HepG2 (cell line): ENCODE measurements around the gene GPR25. TPM values are rescaled to one million over a fixed set of nuclear protein-coding genes. Genes with fewer than 3 reads are reported as not detected.
A peak's percentile ranks its signal among the peaks of the same experiment; 100 is the strongest.

Experiments
- CEBPG ChIP-seq: IDR thresholded peaks from 2 replicates; pipeline ENCODE4 v1.6.1; 2016
- GABPB1 ChIP-seq: IDR thresholded peaks from 2 replicates; pipeline ENCODE4 v1.6.1; 2016; ENCODE audit warnings: mild to moderate bottlenecking, missing genetic modification reagents, moderate library complexity, missing compliant biosample characterization
- HDAC1 ChIP-seq: sonication (generic); formaldehyde crosslinking; IDR thresholded peaks from 2 replicates; pipeline ENCODE4 v1.5.1; 2020; ENCODE audit warnings: mild to moderate bottlenecking, missing genetic modification reagents
- HOXA3 ChIP-seq: sonication (generic); formaldehyde crosslinking; IDR thresholded peaks from 2 replicates; pipeline ENCODE4 v1.5.0; 2020; ENCODE audit warnings: missing genetic modification reagents
- KDM6A ChIP-seq: IDR thresholded peaks from 2 replicates; pipeline ENCODE4 v1.6.1; 2016; ENCODE audit warnings: low read depth
- MAZ ChIP-seq, 2 experiments: sonication (generic) in 1 of 2; formaldehyde crosslinking in 1 of 2; IDR thresholded peaks; 2 replicates each; pipeline versions ENCODE4 v1.5.0 to v1.6.1; 2012 to 2020; ENCODE audit warnings: low read depth in 2 of 2, mild to moderate bottlenecking in 2 of 2, borderline replicate concordance in 1 of 2, improper control_type of control experiment in 1 of 2, low read length in 1 of 2, missing genetic modification reagents in 1 of 2, moderate library complexity in 1 of 2
- NFKBIZ ChIP-seq: IDR thresholded peaks from 2 replicates; pipeline ENCODE4 v1.6.1; 2018; ENCODE audit warnings: missing genetic modification reagents, missing compliant biosample characterization
- POGZ ChIP-seq: sonication (generic); formaldehyde crosslinking; IDR thresholded peaks from 2 replicates; pipeline ENCODE4 v1.4.0; 2020; ENCODE audit warnings: mild to moderate bottlenecking, missing genetic modification reagents
- RXRB ChIP-seq: IDR thresholded peaks from 2 replicates; pipeline ENCODE4 v1.6.1; 2016; ENCODE audit warnings: borderline replicate concordance, missing genetic modification reagents, missing compliant biosample characterization
- SOX13 ChIP-seq, 3 experiments: fragments of 450-650 bp in 1 of 3; sonication (generic) in 1 of 3; formaldehyde crosslinking in 1 of 3; IDR thresholded peaks in 2 of 3; conservative IDR thresholded peaks in 1 of 3; 2 replicates each; pipeline versions ENCODE4 v1.5.0 to v1.6.1; 2016 to 2020; ENCODE audit warnings: antibody characterized with exemption in 1 of 3, mild to moderate bottlenecking in 1 of 3, missing compliant biosample characterization in 1 of 3, missing genetic modification reagents in 1 of 3, moderate library complexity in 1 of 3
- SPEN ChIP-seq: sonication (generic); formaldehyde crosslinking; IDR thresholded peaks from 2 replicates; pipeline ENCODE4 v1.5.1; 2020; ENCODE audit warnings: low read depth, mild to moderate bottlenecking, missing genetic modification reagents
- TFDP1 ChIP-seq: IDR thresholded peaks from 2 replicates; pipeline ENCODE4 v1.6.1; 2016; ENCODE audit warnings: missing compliant biosample characterization, missing genetic modification reagents, borderline replicate concordance
- ZEB1 ChIP-seq: IDR thresholded peaks from 2 replicates; pipeline ENCODE4 v1.6.1; 2012; ENCODE audit warnings: mild to moderate bottlenecking, low read depth, inconsistent platforms; ENCODE audit not compliant: insufficient replicate concordance
- ZNF362 ChIP-seq: sonication (generic); formaldehyde crosslinking; IDR thresholded peaks from 2 replicates; pipeline ENCODE4 v1.4.0; 2020; ENCODE audit warnings: missing genetic modification reagents, mild to moderate bottlenecking, borderline replicate concordance
- ZNF552 ChIP-seq: sonication (generic); formaldehyde crosslinking; IDR thresholded peaks from 2 replicates; pipeline ENCODE4 v1.9.0; 2022; ENCODE audit warnings: missing genetic modification reagents, mild to moderate bottlenecking, borderline replicate concordance
- ZSCAN25 ChIP-seq: sonication (generic); formaldehyde crosslinking; IDR thresholded peaks from 2 replicates; pipeline ENCODE4 v1.8.0; 2022; ENCODE audit warnings: mild to moderate bottlenecking, missing genetic modification reagents
- polyA plus RNA-seq, 8 experiments: library from polyadenylated mRNA; depleted of rRNA in 3 of 8; stranded (reverse) in 7 of 8; unstranded in 1 of 8; fragments of >200 nt; fragmentation: Illumina TruSeq in 4 of 8; extraction: Trizol in 4 of 8; gene quantifications; 2 replicates each; pipeline versions ENCODE4 v1.2.1 to v1.2.3, GENCODE V29; 2011 to 2016; ENCODE audit warnings: low read depth in 4 of 8, missing spikeins in 1 of 8, mixed read lengths in 1 of 8; ENCODE audit not compliant: insufficient read depth in 1 of 8
- total RNA-seq, 5 experiments: library from RNA; depleted of rRNA; stranded (reverse); fragments of >200 nt; fragmentation: Illumina TruSeq; extraction: Trizol; gene quantifications; 2 replicates each; pipeline ENCODE4 v1.2.3, GENCODE V29; 2016; ENCODE audit warnings: low read depth in 1 of 5
- TF ChIP-seq, protein P1 (sequence below): sonication (generic); formaldehyde crosslinking; IDR thresholded peaks from 2 replicates; pipeline ENCODE4 v1.5.0; 2020; ENCODE audit warnings: missing genetic modification reagents
- TF ChIP-seq, protein P2 (sequence below): sonication (generic); formaldehyde crosslinking; IDR thresholded peaks from 2 replicates; pipeline ENCODE4 v1.9.0; 2021; ENCODE audit warnings: missing genetic modification reagents, mild to moderate bottlenecking, borderline replicate concordance
- TF ChIP-seq, protein P3 (sequence below): sonication (generic); formaldehyde crosslinking; IDR thresholded peaks from 2 replicates; pipeline ENCODE4 v1.4.0; 2020; ENCODE audit warnings: missing genetic modification reagents, borderline replicate concordance

GPR25 gene
- total and polyA plus RNA-seq, 2 of the 13 experiments (the other 11 are each of a cell fraction or from before 2014, with no cell fraction given), result not detected

DNA sequence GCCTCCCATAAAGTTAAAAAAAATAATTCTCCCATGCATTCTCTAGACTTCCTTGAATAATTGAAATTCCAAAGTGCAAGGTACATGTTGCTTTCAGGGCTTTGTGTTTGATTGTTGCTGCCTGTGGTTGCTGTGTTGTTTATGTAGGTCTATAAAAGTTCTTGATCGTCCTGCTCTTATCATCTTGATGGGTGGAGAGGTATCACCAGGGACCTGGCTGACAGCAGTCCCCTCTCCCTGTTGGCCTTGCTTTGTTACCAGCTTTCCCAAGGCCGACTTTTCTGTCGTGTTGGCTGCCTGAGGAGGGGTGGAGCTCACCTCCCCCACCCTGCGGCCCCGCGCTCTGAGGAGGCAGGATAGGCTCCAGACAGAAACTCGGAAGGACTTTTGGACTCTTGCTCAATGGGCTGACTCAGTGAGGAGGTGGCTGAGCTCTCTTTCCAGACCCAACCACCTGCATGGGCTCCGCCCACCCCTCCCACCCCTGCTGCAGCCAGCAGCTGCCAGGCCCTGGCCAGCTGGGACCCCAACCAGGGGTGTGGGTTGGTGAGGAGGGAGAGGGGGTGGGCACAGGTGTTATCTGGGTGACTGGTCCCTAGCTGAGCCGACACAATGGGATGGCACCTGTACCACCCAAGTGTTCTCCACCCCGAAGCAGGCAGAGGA, 23.9 kb downstream of the GPR25 start (continued):
- TF ChIP-seq, protein P1, sequence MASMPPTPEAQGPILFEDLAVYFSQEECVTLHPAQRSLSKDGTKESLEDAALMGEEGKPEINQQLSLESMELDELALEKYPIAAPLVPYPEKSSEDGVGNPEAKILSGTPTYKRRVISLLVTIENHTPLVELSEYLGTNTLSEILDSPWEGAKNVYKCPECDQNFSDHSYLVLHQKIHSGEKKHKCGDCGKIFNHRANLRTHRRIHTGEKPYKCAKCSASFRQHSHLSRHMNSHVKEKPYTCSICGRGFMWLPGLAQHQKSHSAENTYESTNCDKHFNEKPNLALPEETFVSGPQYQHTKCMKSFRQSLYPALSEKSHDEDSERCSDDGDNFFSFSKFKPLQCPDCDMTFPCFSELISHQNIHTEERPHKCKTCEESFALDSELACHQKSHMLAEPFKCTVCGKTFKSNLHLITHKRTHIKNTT (CRISPR knock-in tag), result no peak
- TF ChIP-seq ZNF552 (CRISPR knock-in tag), result peak; percentile 48; the same call in 1 of the 2 replicates
- TF ChIP-seq SPEN (CRISPR knock-in tag), result peak; percentile 30; the same call in 1 of the 2 replicates
- 0 out of 2 replicates have a peak, but pooled peaks have one; percentile 23 for TF ChIP-seq SOX13 (IDR thresholded peaks at IDR 0.05)
- TF ChIP-seq SOX13 (CRISPR knock-in tag; conservative IDR thresholded peaks at IDR 0.05 in 1 of 2, IDR thresholded peaks at IDR 0.05 in 1 of 2), result peak in 1 of 2 experiments; percentile 90; a peak in 2 of 4 replicates
- peak; percentile 41; the same call in 1 of the 2 replicates for TF ChIP-seq ZNF362 (CRISPR knock-in tag)
- TF ChIP-seq POGZ (CRISPR knock-in tag), result peak; percentile 68
- TF ChIP-seq, protein P2, sequence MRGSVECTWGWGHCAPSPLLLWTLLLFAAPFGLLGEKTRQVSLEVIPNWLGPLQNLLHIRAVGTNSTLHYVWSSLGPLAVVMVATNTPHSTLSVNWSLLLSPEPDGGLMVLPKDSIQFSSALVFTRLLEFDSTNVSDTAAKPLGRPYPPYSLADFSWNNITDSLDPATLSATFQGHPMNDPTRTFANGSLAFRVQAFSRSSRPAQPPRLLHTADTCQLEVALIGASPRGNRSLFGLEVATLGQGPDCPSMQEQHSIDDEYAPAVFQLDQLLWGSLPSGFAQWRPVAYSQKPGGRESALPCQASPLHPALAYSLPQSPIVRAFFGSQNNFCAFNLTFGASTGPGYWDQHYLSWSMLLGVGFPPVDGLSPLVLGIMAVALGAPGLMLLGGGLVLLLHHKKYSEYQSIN (CRISPR knock-in tag), result no peak
- TF ChIP-seq GABPB1 (CRISPR knock-in tag), result peak; percentile 63
- TF ChIP-seq MAZ (IDR thresholded peaks at IDR 0.05; ENCODE audit: borderline replicate concordance, low read depth, low read length), result peak; percentile 42; the same call in 1 of the 2 replicates
- TF ChIP-seq MAZ (CRISPR knock-in tag; IDR thresholded peaks at IDR 0.05; ENCODE audit: low read depth), result peak; percentile 80
- peak; percentile 79 for TF ChIP-seq ZEB1
- TF ChIP-seq ZSCAN25 (CRISPR knock-in tag), result peak; percentile 91
- peak; percentile 85; the same call in 1 of the 2 replicates for TF ChIP-seq NFKBIZ (CRISPR knock-in tag)
- peak; percentile 92 for TF ChIP-seq HDAC1 (CRISPR knock-in tag)
- TF ChIP-seq TFDP1 (CRISPR knock-in tag), result peak; percentile 73; the same call in 1 of the 2 replicates
- TF ChIP-seq RXRB (CRISPR knock-in tag), result peak; percentile 85
- TF ChIP-seq, protein P3, sequence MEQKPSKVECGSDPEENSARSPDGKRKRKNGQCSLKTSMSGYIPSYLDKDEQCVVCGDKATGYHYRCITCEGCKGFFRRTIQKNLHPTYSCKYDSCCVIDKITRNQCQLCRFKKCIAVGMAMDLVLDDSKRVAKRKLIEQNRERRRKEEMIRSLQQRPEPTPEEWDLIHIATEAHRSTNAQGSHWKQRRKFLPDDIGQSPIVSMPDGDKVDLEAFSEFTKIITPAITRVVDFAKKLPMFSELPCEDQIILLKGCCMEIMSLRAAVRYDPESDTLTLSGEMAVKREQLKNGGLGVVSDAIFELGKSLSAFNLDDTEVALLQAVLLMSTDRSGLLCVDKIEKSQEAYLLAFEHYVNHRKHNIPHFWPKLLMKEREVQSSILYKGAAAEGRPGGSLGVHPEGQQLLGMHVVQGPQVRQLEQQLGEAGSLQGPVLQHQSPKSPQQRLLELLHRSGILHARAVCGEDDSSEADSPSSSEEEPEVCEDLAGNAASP (CRISPR knock-in tag), result peak; percentile 80; the same call in 1 of the 2 replicates
- peak; percentile 81 for TF ChIP-seq HOXA3 (CRISPR knock-in tag)
- TF ChIP-seq KDM6A (CRISPR knock-in tag), result peak; percentile 93
- peak; percentile 96 for TF ChIP-seq CEBPG (CRISPR knock-in tag)
